Upper lobe of left lung (tissue), 6 donors: Measurements from ENCODE around the gene ASCC1. TPM values are rescaled to one million over a fixed set of nuclear protein-coding genes. Genes with fewer than 3 reads are reported as not detected.

ENCODE experiments used
- ATAC-seq, 2 donors: fragments of 200-7000 bp; cut with Tn5 transposase; one replicate each; pipeline ENCODE4 v1.9.1; 2022; ENCODE audit warnings: mild to moderate bottlenecking in 2 of 2, moderate library complexity in 2 of 2; ENCODE audit not compliant: low FRiP score in 2 of 2
- DNase-seq, 2 donors: peaks; one replicate each; pipeline ENCODE4 v3.0.0-alpha.2; 2019 to 2020
- H3K27ac ChIP-seq, 4 donors: fragments of 200-600 bp; sonication (generic); one replicate each; pipeline ENCODE4 v1.5.1; 2016 to 2019
- H3K27me3 ChIP-seq, 4 donors: fragments of 200-600 bp; sonication (generic); one replicate each; pipeline ENCODE4 v1.5.1; 2017 to 2019
- H3K36me3 ChIP-seq, 4 donors: fragments of 200-600 bp; sonication (generic); one replicate each; pipeline ENCODE4 v1.5.1; 2016 to 2019
- H3K4me1 ChIP-seq, 4 donors: fragments of 200-600 bp; sonication (generic); one replicate each; pipeline ENCODE4 v1.5.1; 2018 to 2019
- H3K4me3 ChIP-seq, 4 donors: fragments of 200-600 bp; sonication (generic); one replicate each; pipeline ENCODE4 v1.5.1; 2017 to 2019; ENCODE audit warnings: mild to moderate bottlenecking in 2 of 4, moderate library complexity in 1 of 4
- H3K9me3 ChIP-seq, 4 donors: fragments of 200-600 bp; sonication (generic); one replicate each; pipeline ENCODE4 v1.5.1; 2018 to 2019
- CTCF ChIP-seq, 6 experiments: fragments of 450-650 bp in 4 of 6; fragments of 200-600 bp in 2 of 6; sonication (generic) in 2 of 6; IDR thresholded peaks; one replicate each; pipeline ENCODE4 v1.5.1; 2016 to 2019; ENCODE audit warnings: antibody characterized with exemption in 6 of 6
- EP300 ChIP-seq, 4 donors: sonication (generic); formaldehyde crosslinking; IDR thresholded peaks; one replicate each; pipeline ENCODE4 v1.5.1; 2017; ENCODE audit warnings: antibody characterized with exemption in 4 of 4, control low read depth in 2 of 4
- POLR2A ChIP-seq, 4 donors: fragments of 450-650 bp; IDR thresholded peaks; one replicate each; pipeline ENCODE4 v1.5.1; 2016 to 2017; ENCODE audit warnings: antibody characterized with exemption in 4 of 4, mild to moderate bottlenecking in 2 of 4
- POLR2AphosphoS5 ChIP-seq, 2 donors: sonication (generic); formaldehyde crosslinking; IDR thresholded peaks; one replicate each; pipeline ENCODE4 v1.5.1; 2017; ENCODE audit warnings: antibody characterized with exemption in 2 of 2
- WGBS, 2 donors: methylation state at CpG; one replicate each; pipeline ENCODE4 v1.1.5; 2017 to 2018; 5-methylcytosine and 5-hydroxymethylcytosine counted together
- total RNA-seq, 6 donors: library from RNA; depleted of rRNA in 4 of 6; stranded (reverse); fragments of >200 nt in 4 of 6; gene quantifications; one replicate each; pipeline versions ENCODE4 v1.1.0 to v1.2.1, GENCODE V29; 2016 to 2021
- donor health status: DM: no; HTN: no; CAD: no; lungs with moderate emphysema.
- donor health status: DM: no; HTN: yes; CAD: no; lungs with severe emphysema.

Gene ASCC1
- total RNA-seq, 6 donors from 2014 or later = 20.4 to 40.7 (median 24.4) TPM

GRCh38 chr10:72261784-72262404, 45.8 kb upstream of the ASCC1 start:
- 95 to 96% methylated on average over 7 of the region's 7 CpGs for WGBS, 2 donors
- peak overlapping the region; percentile 72 to 98 (median 92) for H3K27ac ChIP-seq
- peaks cover 43 to 55% (median 49%) of the 10 kb centered on the region in 4 donors for H3K4me1 ChIP-seq
- H3K36me3 ChIP-seq = no peaks in the 10 kb centered on the region
- H3K27me3 ChIP-seq = no peaks in the 10 kb centered on the region
- H3K9me3 ChIP-seq = no peaks in the 10 kb centered on the region
- no peak overlapping the region for H3K4me3 ChIP-seq
- ATAC-seq (no peak), DNase-seq (no peak)
- TF ChIP-seq EP300 (IDR thresholded peaks at IDR 0.05) = no peak
- TF ChIP-seq CTCF (IDR thresholded peaks at IDR 0.05) = no peak
- no peak for TF ChIP-seq POLR2AphosphoS5 (IDR thresholded peaks at IDR 0.05)
- no peak for TF ChIP-seq POLR2A (IDR thresholded peaks at IDR 0.05)

DNA sequence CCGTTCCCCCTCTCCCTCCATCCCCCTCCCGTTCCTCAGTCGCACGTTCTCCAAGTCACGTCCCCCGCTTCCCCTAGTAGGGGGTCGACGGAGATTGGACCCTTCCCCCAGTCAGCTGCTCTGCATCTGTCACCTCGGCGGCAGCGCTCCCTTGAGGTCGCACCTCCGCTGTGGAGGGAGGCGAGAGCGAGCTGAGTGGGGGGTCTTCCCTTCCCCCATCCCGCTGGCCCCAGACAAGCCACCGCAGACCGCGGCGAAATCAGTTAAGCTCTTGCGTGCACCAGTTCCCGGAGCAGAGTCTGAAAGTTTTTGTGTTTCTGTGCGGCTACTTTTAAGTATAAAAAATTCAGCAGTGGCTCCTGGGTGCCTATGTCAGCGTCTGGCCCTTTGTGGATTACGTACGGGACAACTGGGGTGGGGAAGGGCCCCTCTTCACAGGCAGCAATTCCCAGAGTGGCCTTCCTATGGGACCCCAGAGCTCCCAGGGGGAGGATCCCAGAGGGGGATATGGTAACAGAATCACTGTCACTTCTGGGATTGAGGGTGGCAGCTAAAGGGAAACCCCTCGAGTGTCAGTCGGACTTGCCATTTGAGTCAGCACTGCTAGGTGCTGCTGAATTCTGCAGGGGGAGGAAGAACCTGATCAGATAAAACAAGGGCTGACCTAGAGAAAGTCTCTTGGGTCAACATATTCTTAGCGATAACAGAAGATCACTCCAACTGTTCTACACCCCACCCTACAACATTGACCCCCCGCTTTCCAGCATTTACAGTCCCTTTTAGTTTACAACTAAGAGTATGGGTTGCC, 45.1 kb upstream of the ASCC1 start:
- WGBS, 2 donors = 7 to 23% methylated on average over 6 to 26 of the region's 30 CpGs
- ATAC-seq (peak; percentile 14 to 36), DNase-seq (no peak)
- Histone ChIP-seq H3K9me3 (no peaks in the 10 kb centered on the region), H3K27me3 (no peaks in the 10 kb centered on the region), H3K27ac (peak overlapping the region; percentile 72 to 98 (median 92)), H3K36me3 (no peaks in the 10 kb centered on the region), H3K4me1 (peaks cover 51 to 62% (median 55%) of the 10 kb centered on the region in 4 donors), H3K4me3 (peak overlapping the region; percentile 44 to 60 (median 52))
- no peak for TF ChIP-seq CTCF (IDR thresholded peaks at IDR 0.05)
- TF ChIP-seq POLR2A (IDR thresholded peaks at IDR 0.05) = peak in 2 of 4 donors; percentile 6 to 62
- TF ChIP-seq POLR2AphosphoS5 (IDR thresholded peaks at IDR 0.05) = peak in 1 of 2 donors; percentile 22

- H3K4me3 ChIP-seq = peak overlapping the region in 3 of 4 donors; percentile 50 to 60 (median 55)
- WGBS, 2 donors = 20 to 37% methylated on average over 7 to 19 of the region's 19 CpGs
- H3K27me3 ChIP-seq = no peaks in the 10 kb centered on the region
- ATAC-seq (peak; percentile 91 to 92), DNase-seq (peak; percentile 90 to 96)
- peak overlapping the region; percentile 72 to 98 (median 92) for H3K27ac ChIP-seq
- H3K36me3 ChIP-seq = no peaks in the 10 kb centered on the region
- TF ChIP-seq CTCF (IDR thresholded peaks at IDR 0.05) (no peak), EP300 (IDR thresholded peaks at IDR 0.05) (peak in 1 of 4 donors; percentile 29), POLR2AphosphoS5 (IDR thresholded peaks at IDR 0.05) (peak; percentile 46 to 56), POLR2A (IDR thresholded peaks at IDR 0.05) (peak in 1 of 4 donors; percentile 57)
- H3K9me3 ChIP-seq = no peaks in the 10 kb centered on the region
- H3K4me1 ChIP-seq = peaks cover 58 to 70% (median 63%) of the 10 kb centered on the region in 4 donors
These were observed 44.3 kb upstream of the ASCC1 start for GRCh38 chr10:72260239-72260975.

GRCh38 chr10:72259491-72260238, 43.6 kb upstream of the ASCC1 start:
- Histone ChIP-seq H3K27ac (peak overlapping the region; percentile 72 to 98 (median 92)), H3K36me3 (no peaks in the 10 kb centered on the region), H3K4me3 (no peak overlapping the region), H3K4me1 (peaks cover 66 to 77% (median 70%) of the 10 kb centered on the region in 4 donors), H3K27me3 (no peaks in the 10 kb centered on the region), H3K9me3 (no peaks in the 10 kb centered on the region)
- DNase-seq = no peak
- WGBS, 2 donors = 60 to 61% methylated on average over 4 to 5 of the region's 5 CpGs
- TF ChIP-seq CTCF (IDR thresholded peaks at IDR 0.05) = no peak
- no peak for TF ChIP-seq POLR2A (IDR thresholded peaks at IDR 0.05)
- no peak for TF ChIP-seq EP300 (IDR thresholded peaks at IDR 0.05)
- TF ChIP-seq POLR2AphosphoS5 (IDR thresholded peaks at IDR 0.05) = no peak
- ATAC-seq = no peak
